H1 (cell line): ENCODE measurements around the gene KSR2. TPM values are rescaled to one million over a fixed set of nuclear protein-coding genes. Genes with fewer than 3 reads are reported as not detected.
A peak's percentile ranks its signal among the peaks of the same experiment; 100 is the strongest.

ENCODE experiments used
- CTCF ChIA-PET: fragments of 300-600 bp; sonication (Branson Sonifier 250); formaldehyde crosslinking; loops from one replicate; lab custom pipeline; 2021; ENCODE audit not compliant: partially characterized antibody; lab: Charles Lee
- POLR2A ChIA-PET: fragments of 300-600 bp; sonication (Branson Sonifier 250); formaldehyde crosslinking; loops from one replicate; lab custom pipeline; 2021; ENCODE audit warnings: inconsistent platforms; ENCODE audit not compliant: partially characterized antibody; lab: Charles Lee
- DNase-seq, 2 experiments: peaks; one replicate each; pipeline versions ENCODE4 v3.0.0 to v3.0.0-alpha.2; 2010 to 2022; ENCODE audit warnings: low spot score in 2 of 2, low read depth in 1 of 2, mixed read lengths in 1 of 2
- FAIRE-seq: peaks from 2 replicates; lab custom pipeline; 2011; peaks lifted over from hg19 to GRCh38; lab: Jason Lieb, UNC
- H2AFZ ChIP-seq: 2 replicates; pipeline ENCODE4 v1.8.1; 2012; ENCODE audit warnings: low read length, inconsistent platforms
- H2AK5ac ChIP-seq: 2 replicates; pipeline ENCODE4 v1.6.1; 2013; ENCODE audit warnings: low read depth, low read length
- H2BK120ac ChIP-seq: replicated peaks from 2 replicates; pipeline ENCODE3; 2013; ENCODE audit warnings: low read depth, low read length, inconsistent platforms
- H2BK12ac ChIP-seq: 2 replicates; pipeline ENCODE4 v1.6.1; 2013; ENCODE audit warnings: low read depth, low read length
- H2BK15ac ChIP-seq: 2 replicates; pipeline ENCODE4 v1.6.1; 2013; ENCODE audit warnings: low read length
- H2BK20ac ChIP-seq: 2 replicates; pipeline ENCODE4 v1.6.1; 2013; ENCODE audit warnings: low read length
- H2BK5ac ChIP-seq: 2 replicates; pipeline ENCODE4 v1.6.1; 2013; ENCODE audit warnings: low read depth, low read length
- H3K14ac ChIP-seq: 2 replicates; pipeline ENCODE4 v1.6.1; 2013; ENCODE audit warnings: inconsistent platforms; ENCODE audit not compliant: insufficient read length
- H3K18ac ChIP-seq: 2 replicates; pipeline ENCODE4 v1.6.1; 2013; ENCODE audit warnings: low read length; ENCODE audit errors: extremely low read depth
- H3K23ac ChIP-seq: 2 replicates; pipeline ENCODE4 v1.6.1; 2013; ENCODE audit warnings: inconsistent platforms; ENCODE audit not compliant: insufficient read length
- H3K23me2 ChIP-seq: 2 replicates; pipeline ENCODE4 v1.6.1; 2013; ENCODE audit warnings: low read depth, low read length
- H3K27ac ChIP-seq: 2 replicates; pipeline ENCODE4 v1.6.1; 2011; ENCODE audit warnings: low read depth, low read length, inconsistent platforms
- H3K27me3 ChIP-seq, 4 experiments: replicated peaks in 1 of 4; 1 replicate in 1 of 4; 2 replicates in 3 of 4; pipeline versions ENCODE4 v1.6.1 to v1.8.1; 2011 to 2013; ENCODE audit warnings: low read length in 3 of 4, mild to moderate bottlenecking in 3 of 4, inconsistent platforms in 2 of 4, mixed read lengths in 2 of 4, moderate library complexity in 1 of 4; ENCODE audit not compliant: control insufficient read depth in 3 of 4, insufficient read depth in 3 of 4; ENCODE audit errors: extremely low read depth in 1 of 4
- H3K36me3 ChIP-seq, 4 experiments: 2 replicates each; pipeline versions ENCODE4 v1.6.1 to v1.8.1; 2011 to 2013; ENCODE audit warnings: mild to moderate bottlenecking in 4 of 4, low read length in 3 of 4, moderate library complexity in 2 of 4, control low read depth in 1 of 4, inconsistent platforms in 1 of 4; ENCODE audit not compliant: insufficient read depth in 4 of 4, control insufficient read depth in 2 of 4
- H3K4ac ChIP-seq: replicated peaks from 2 replicates; pipeline ENCODE3; 2013; ENCODE audit warnings: low read length, low read depth, mixed read lengths, inconsistent platforms; ENCODE audit not compliant: insufficient read length
- H3K4me1 ChIP-seq, 4 experiments: replicated peaks in 1 of 4; 1 replicate in 1 of 4; 2 replicates in 3 of 4; pipeline versions ENCODE4 v1.6.1 to v1.8.1; 2011 to 2013; ENCODE audit warnings: low read length in 3 of 4, inconsistent platforms in 2 of 4, mixed read lengths in 1 of 4; ENCODE audit not compliant: insufficient read depth in 4 of 4, control insufficient read depth in 3 of 4
- H3K4me2 ChIP-seq, 2 experiments: 2 replicates each; pipeline versions ENCODE4 v1.6.1 to v1.8.1; 2011 to 2013; ENCODE audit warnings: low read depth in 2 of 2, low read length in 2 of 2, control low read depth in 1 of 2, inconsistent platforms in 1 of 2, mild to moderate bottlenecking in 1 of 2; ENCODE audit not compliant: insufficient read depth in 1 of 2
- H3K4me3 ChIP-seq, 4 experiments: fragments of 200-600, 300-600 bp in 1 of 4; sonication (generic), shearing (Covaris generic), sonication (Bioruptor Twin) in 1 of 4; 2 replicates each; pipeline versions ENCODE4 v1.5.1 to v1.8.1; 2011 to 2016; ENCODE audit warnings: low read length in 4 of 4, low read depth in 3 of 4, control low read depth in 2 of 4, inconsistent platforms in 2 of 4, mild to moderate bottlenecking in 2 of 4, mixed read lengths in 1 of 4, moderate library complexity in 1 of 4; ENCODE audit not compliant: insufficient read depth in 2 of 4; ENCODE audit errors: extremely low read depth in 1 of 4
- H3K56ac ChIP-seq: replicated peaks from 2 replicates; pipeline ENCODE3; 2013; ENCODE audit warnings: low read depth, mild to moderate bottlenecking, mixed read lengths, low read length, inconsistent platforms; ENCODE audit not compliant: insufficient read length
- H3K79me1 ChIP-seq: 2 replicates; pipeline ENCODE4 v1.6.1; 2013; ENCODE audit warnings: low read depth, low read length, control low read depth
- H3K79me2 ChIP-seq, 2 experiments: 2 replicates each; pipeline versions ENCODE4 v1.6.1 to v1.8.1; 2012 to 2013; ENCODE audit warnings: low read length in 2 of 2, mild to moderate bottlenecking in 2 of 2, inconsistent platforms in 1 of 2; ENCODE audit not compliant: insufficient read depth in 2 of 2, control insufficient read depth in 1 of 2
- H3K9ac ChIP-seq, 4 experiments: replicated peaks in 1 of 4; 1 replicate in 1 of 4; 2 replicates in 3 of 4; pipeline versions ENCODE4 v1.6.1 to v1.8.1; 2011 to 2013; ENCODE audit warnings: low read depth in 3 of 4, low read length in 3 of 4, control low read depth in 2 of 4, mild to moderate bottlenecking in 2 of 4, moderate library complexity in 2 of 4, inconsistent platforms in 1 of 4; ENCODE audit errors: extremely low read depth in 1 of 4
- H3K9me3 ChIP-seq, 2 experiments: 2 replicates each; pipeline versions ENCODE4 v1.6.1 to v1.8.1; 2012 to 2013; ENCODE audit warnings: mild to moderate bottlenecking in 2 of 2, moderate library complexity in 2 of 2, control low read depth in 1 of 2, inconsistent platforms in 1 of 2, low read depth in 1 of 2, low read length in 1 of 2, mixed read lengths in 1 of 2; ENCODE audit not compliant: insufficient read depth in 2 of 2
- H4K20me1 ChIP-seq, 2 experiments: replicated peaks in 1 of 2; 2 replicates each; pipeline versions ENCODE3 to v1.8.1; 2011 to 2013; ENCODE audit warnings: inconsistent platforms in 2 of 2, low read length in 2 of 2, mild to moderate bottlenecking in 1 of 2; ENCODE audit not compliant: insufficient read depth in 2 of 2, control insufficient read depth in 1 of 2
- H4K5ac ChIP-seq: 2 replicates; pipeline ENCODE4 v1.6.1; 2013; ENCODE audit warnings: low read length, low read depth, mixed read lengths, inconsistent platforms; ENCODE audit not compliant: insufficient read length
- H4K8ac ChIP-seq: 2 replicates; pipeline ENCODE4 v1.8.0; 2013; ENCODE audit warnings: mild to moderate bottlenecking, moderate library complexity, low read length, inconsistent platforms; ENCODE audit not compliant: insufficient read depth; ENCODE audit errors: extremely low read depth
- H4K91ac ChIP-seq: replicated peaks from 2 replicates; pipeline ENCODE3; 2013; ENCODE audit warnings: low read length, mixed read lengths, inconsistent platforms; ENCODE audit not compliant: insufficient read length
- MAFK ChIP-seq: IDR thresholded peaks from 2 replicates; pipeline ENCODE4 v1.6.1; 2012; ENCODE audit warnings: low read depth, mild to moderate bottlenecking, improper control_type of control experiment, low read length
- PHF8 ChIP-seq: fragments of 200-600 bp; sonication (generic); conservative IDR thresholded peaks from 2 replicates; pipeline ENCODE4 v1.7.1; 2012; ENCODE audit warnings: low read depth, mild to moderate bottlenecking, inconsistent platforms, low read length, moderate library complexity
- RAD21 ChIP-seq, 2 experiments: IDR thresholded peaks in 1 of 2; conservative IDR thresholded peaks in 1 of 2; 2 replicates each; pipeline ENCODE4 v1.6.1; 2011; ENCODE audit warnings: low read depth in 2 of 2, low read length in 2 of 2, improper control_type of control experiment in 1 of 2, inconsistent platforms in 1 of 2, mild to moderate bottlenecking in 1 of 2, moderate library complexity in 1 of 2
- TEAD4 ChIP-seq: IDR thresholded peaks from 2 replicates; pipeline ENCODE4 v1.6.1; 2012; ENCODE audit warnings: low read depth, low read length, inconsistent platforms, mixed read lengths
- polyA plus RNA-seq, 7 experiments: library from polyadenylated mRNA; depleted of rRNA in 3 of 7; stranded (reverse) in 5 of 7; unstranded in 2 of 7; fragments of >200 nt in 5 of 7; fragments of 200-250 nt in 2 of 7; gene quantifications; 1 replicate in 5 of 7; 2 replicates in 1 of 7; 4 replicates in 1 of 7; pipeline versions ENCODE4 v1.2.1 to v1.2.3, GENCODE V29; 2011 to 2013; ENCODE audit warnings: missing spikeins in 2 of 7, mixed read lengths in 2 of 7
- total RNA-seq: library from RNA; stranded (reverse); fragmentation: NEBNext Ultra II Directional; extraction: Animal tissue kit (Norgen Biotek cat#: 25700); gene quantifications from 2 replicates; pipeline ENCODE4 v1.2.1, GENCODE V29; 2021

Gene KSR2
- total and polyA plus RNA-seq, 2 of the 8 experiments (the other 6 are each of a cell fraction or from before 2014, with no cell fraction given): 0.74 to 2.2 TPM

DNA sequence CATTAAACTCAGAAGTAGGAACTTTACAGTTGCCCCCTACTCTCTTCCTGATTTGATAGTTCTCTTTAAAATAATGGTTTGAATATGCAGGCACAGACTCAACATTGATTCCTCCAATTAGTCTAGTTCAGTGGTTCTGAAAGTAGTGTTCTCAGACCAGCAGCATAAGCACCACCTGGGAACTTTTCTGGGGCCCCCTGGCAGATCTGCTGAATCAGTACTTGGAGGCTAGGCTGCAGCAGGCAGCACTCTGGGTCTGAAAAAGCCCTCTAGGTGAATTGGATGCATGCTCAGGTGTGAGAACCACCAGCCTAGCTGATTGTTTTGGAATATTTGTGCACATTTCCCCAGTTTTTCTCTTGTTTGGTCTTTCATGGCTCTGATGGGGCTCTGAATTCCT, 408.8 kb downstream of the KSR2 start:
- Histone ChIP-seq H3K9ac (no peak overlapping the region), H3K14ac (no peak overlapping the region), H3K36me3 (no peaks in the 10 kb centered on the region), H2BK15ac (no peak overlapping the region), H3K23me2 (peaks cover 3% of the 10 kb centered on the region; the same call in 1 of the 2 replicates), H4K91ac (no peak overlapping the region), H4K8ac (no peak overlapping the region), H3K4me1 (0 out of 7 replicates have a peak, but pooled peaks cover 0 to 1% (median 0%) of the 10 kb centered on the region in 4 experiments), H2BK120ac (no peak overlapping the region), H3K9me3 (no peaks in the 10 kb centered on the region), H2BK5ac (no peak overlapping the region), H4K20me1 (no peaks in the 10 kb centered on the region), H3K56ac (no peak overlapping the region), H2AFZ (no peak overlapping the region), H3K79me1 (no peaks in the 10 kb centered on the region), H2BK20ac (no peak overlapping the region), H3K23ac (no peak overlapping the region), H3K27me3 (no peaks in the 10 kb centered on the region), H3K4ac (no peak overlapping the region), H3K27ac (no peak overlapping the region), H3K79me2 (no peaks in the 10 kb centered on the region), H2AK5ac (no peak overlapping the region), H4K5ac (no peak overlapping the region), H3K18ac (no peak overlapping the region), H3K4me2 (no peak overlapping the region), H2BK12ac (no peak overlapping the region), H3K4me3 (no peak overlapping the region)
- TF ChIP-seq MAFK (peak; percentile 26; the same call in 1 of the 2 replicates), PHF8 (no peak), TEAD4 (no peak), RAD21 (IDR thresholded peaks at IDR 0.05 in 1 of 2, conservative IDR thresholded peaks at IDR 0.05 in 1 of 2; ENCODE audit: low read depth in 2 of 2, low read length in 2 of 2) (no peak)
- POLR2A ChIA-PET: no interaction called here
- CTCF ChIA-PET: no interaction called here
- no peak for FAIRE-seq
- no peak for DNase-seq
